NOMO-1 (cell line): ENCODE data around the gene BCORL1.

ENCODE experiments used
- DNase-seq, 2 experiments: peaks; one replicate each; lab custom pipeline; 2025; ENCODE audit not compliant: unreplicated experiment in 2 of 2; lab: John Stamatoyannopoulos, UW

Gene BCORL1

GRCh38 chrX:130058652-130059051 is 76.2 kb downstream of the BCORL1 start:
- no peak for DNase-seq

- DNase-seq: peak; percentile 48 to 57
Measured at GRCh38 chrX:130060122-130061069, 78.0 kb downstream of the BCORL1 start.

- no peak for DNase-seq
Measured at GRCh38 chrX:130066975-130067615, 84.7 kb downstream of the BCORL1 start.

- no peak for DNase-seq
Measured at GRCh38 chrX:130071611-130072344, 89.3 kb downstream of the BCORL1 start.

GRCh38 chrX:130072345-130072740 is 89.9 kb downstream of the BCORL1 start:
- DNase-seq: no peak

- no peak for DNase-seq
Measured at GRCh38 chrX:130075777-130076176, 93.3 kb downstream of the BCORL1 start.

GRCh38 chrX:130079824-130080406 is 97.5 kb downstream of the BCORL1 start:
- peak; percentile 39 to 56 for DNase-seq

GRCh38 chrX:130080791-130081367 is 98.4 kb downstream of the BCORL1 start:
- DNase-seq: no peak

GRCh38 chrX:130081421-130082045 is 99.1 kb downstream of the BCORL1 start:
- DNase-seq: no peak

- peak; percentile 80 to 86 for DNase-seq
Measured at GRCh38 chrX:130082244-130083106, 100.0 kb downstream of the BCORL1 start.

GRCh38 chrX:130083107-130083490 is 100.7 kb downstream of the BCORL1 start:
- DNase-seq: no peak

- peak; percentile 79 to 80 for DNase-seq
Measured at GRCh38 chrX:130083656-130084382, 101.4 kb downstream of the BCORL1 start.

- DNase-seq: peak; percentile 81 to 87
Measured at GRCh38 chrX:130084631-130085237, 102.3 kb downstream of the BCORL1 start.

GRCh38 chrX:130085551-130086446 is 103.4 kb downstream of the BCORL1 start:
- DNase-seq: no peak

- DNase-seq: peak; percentile 88 to 89
Measured at GRCh38 chrX:130086447-130087206, 104.2 kb downstream of the BCORL1 start.

- DNase-seq: no peak
Measured at GRCh38 chrX:130090364-130090763, 107.9 kb downstream of the BCORL1 start.
